Stimulated activated CD4-positive, alpha-beta T cell treated with anti-CD3 and anti-CD28 coated beads, Interleukin-2, amount 100 ng/mL, for 48 hours (primary cell): ENCODE measurements around the gene BSPRY.
"Not testable (repeated sequence)": the region's sequence is repeated elsewhere in the genome, so short reads cannot be mapped to it uniquely, and the experiment has no call there.

Source experiments
- DNase-seq, 2 donors: peaks; one replicate each; pipeline ENCODE4 v3.0.0-alpha.2; 2020

The BSPRY gene

DNA sequence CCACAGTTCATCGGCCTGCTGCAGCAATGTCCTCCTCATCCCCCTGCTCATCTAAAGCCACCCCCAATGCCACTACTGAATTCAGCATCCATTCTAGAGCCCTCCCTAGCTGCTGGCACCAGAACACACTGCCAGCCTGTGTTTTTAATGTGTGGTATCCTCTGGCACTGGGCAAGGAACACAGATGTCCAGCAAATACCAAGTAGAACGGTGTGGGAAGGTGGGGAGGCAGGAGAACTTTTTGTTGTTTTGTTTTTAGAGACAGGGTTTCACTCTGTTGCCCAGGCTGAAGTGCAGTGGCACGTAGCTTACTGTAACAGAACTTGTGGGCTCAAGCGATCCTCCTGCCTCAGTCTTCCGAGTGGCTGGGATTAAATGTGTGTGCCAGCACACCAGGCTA is 22.7 kb downstream of the BSPRY start:
- no peak for DNase-seq

DNA sequence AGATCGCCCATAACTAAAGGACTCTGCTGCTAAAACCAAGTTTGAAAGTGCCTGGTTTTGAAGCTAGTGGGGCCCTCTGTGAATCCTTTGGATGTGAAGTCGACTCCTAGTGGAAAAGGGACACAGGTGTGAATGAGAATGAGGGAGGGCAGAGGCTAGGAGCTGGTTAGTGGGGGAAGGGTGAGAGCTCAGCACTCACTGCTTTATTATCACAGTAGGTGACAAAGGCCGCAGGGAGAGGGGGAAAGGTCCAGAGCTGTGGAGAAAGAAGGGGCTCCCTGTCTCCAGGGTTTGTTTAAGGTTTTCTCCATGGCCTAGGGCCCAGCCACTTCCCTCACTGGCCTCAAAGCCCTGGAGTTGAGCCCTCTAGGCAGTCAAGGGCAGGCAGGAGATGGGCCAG is 23.9 kb downstream of the BSPRY start:
- DNase-seq, result no peak

GRCh38 chr9:113373676-113374392 is 24.5 kb downstream of the BSPRY start:
- no peak for DNase-seq

DNA sequence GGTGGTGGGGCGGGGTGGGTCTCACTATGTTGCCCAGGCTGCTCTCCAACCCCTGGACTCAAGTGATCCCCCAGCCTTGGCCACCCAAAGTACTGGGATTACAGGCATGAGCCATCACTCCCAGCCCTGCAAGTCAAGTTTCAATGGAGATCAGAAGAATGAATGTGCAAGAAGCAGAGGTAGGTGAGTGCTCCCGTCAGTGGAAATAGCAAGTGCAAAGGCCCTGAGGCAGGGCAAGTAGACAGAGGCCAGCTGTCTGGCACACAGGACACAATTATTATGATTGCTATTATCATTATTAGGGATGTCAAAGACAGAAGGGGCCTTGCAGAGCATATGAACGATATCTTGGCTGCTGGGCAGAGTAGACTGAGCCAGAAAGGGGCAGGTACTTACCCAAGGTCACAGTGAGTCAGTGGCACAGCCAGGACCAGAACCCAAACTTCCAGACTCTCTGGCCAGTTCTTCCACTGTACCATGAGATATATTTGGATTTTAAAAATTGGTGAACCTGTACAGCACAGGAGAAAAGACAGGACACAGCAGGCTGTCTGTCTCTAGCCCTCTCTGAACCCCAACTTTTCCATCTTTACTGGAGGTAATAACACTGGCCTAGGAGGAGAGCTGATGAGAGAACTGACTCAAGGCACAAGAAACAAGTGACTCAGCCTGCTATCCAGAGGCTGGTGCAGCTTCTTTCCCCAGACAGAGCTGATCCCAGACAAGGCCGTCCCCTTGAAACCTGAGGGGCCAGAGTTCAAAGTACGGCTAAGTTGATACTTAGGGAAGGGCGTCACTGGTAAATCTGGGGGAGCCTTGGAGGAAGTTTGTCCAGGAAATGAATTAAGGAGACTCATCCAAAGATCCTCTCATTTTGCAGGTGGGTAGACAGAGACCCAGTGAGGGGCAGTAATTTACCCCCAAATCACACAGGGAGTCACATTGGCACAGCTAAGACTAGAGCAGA is 26.0 kb downstream of the BSPRY start:
- DNase-seq, result peak in 1 of 2 donors; percentile 18

- DNase-seq, result peak; percentile 56 to 81
These were observed 27.6 kb downstream of the BSPRY start, which contains the start of gene HDHD3 for GRCh38 chr9:113376634-113377567. Gene HDHD3 (minus strand): TSS chr9:113376986. CDS start chr9:113374354, 2,632 bp downstream.

DNA sequence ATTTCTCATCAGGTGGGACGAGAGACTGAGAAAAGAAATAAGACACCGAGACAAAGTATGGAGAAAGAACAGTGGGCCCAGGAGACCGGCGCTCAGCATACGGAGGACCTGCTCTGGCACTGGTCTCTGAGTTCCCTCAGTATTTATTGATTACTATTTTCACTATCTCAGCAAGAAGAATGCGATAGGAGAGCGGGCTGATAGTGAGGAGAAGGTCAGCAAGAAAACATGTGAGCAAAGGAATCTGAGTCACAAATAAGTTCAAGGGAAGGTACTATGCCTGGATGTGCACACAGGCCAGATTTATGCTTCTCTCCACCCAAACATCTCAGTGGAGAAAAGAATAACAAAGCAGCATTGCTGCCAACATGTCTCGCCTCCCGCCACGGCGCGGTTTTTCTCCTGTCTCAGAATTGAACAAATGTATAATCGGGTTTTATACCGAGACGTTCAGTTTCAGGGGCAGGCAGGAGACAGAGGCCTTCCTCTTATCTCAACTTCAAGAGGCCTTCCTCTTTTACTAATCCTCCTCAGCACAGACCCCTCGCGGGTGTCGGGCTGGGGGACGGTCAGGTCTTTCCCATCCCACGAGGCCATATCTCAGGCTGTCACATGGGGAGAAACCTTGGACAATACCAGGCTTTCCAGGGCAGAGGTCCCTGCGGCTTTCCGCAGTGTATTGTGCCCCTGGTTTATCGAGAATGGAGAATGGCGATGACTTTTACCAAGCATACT is 29.9 kb downstream of the BSPRY start:
- not testable (repeated sequence) for DNase-seq

GRCh38 chr9:113379829-113380210 is 30.5 kb downstream of the BSPRY start:
- DNase-seq, result not testable (repeated sequence)

DNA sequence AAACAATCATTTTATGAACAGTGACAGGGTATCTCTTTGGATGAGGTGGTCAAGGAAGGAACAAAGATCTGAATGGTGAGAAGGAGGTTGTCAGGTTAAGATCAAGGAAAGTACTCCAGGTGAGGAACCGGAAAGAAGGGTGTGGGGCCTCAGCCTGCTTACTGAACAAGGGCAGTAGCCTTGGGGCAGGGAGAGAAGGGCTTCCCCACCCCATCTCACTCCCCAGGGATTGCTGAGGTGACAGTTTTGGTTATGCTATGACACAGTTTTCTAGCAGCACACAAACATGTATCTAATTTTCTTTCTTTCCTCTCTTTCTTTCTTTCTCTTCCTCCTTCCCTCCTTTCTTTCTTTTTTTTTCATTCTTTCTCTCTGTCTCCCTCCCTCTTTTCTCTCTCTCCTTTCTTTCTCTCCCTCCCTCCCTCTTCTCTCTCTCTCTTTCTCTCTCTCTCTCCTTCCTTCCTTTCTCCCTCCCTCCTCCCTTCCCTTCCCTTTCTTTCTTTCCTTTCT is 31.6 kb downstream of the BSPRY start:
- no peak for DNase-seq

DNA sequence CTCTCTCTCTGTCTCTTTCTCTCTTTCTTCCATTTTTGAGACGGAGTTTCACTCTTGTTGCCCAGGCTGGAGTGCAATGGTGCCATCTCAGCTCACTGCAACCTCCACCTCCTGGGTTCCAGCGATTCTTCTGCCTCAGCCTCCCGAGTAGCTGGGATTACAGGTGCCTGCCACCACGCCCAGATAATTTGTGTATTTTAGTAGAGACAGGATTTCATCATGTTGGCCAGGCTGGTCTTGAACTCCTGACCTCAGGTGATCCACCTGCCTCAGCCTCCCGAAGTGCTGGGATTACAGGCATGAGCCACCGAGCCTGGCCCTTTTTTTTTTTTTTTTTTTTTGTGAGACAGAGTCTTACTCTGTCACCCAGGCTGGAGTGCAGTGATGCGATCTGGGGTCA is 32.1 kb downstream of the BSPRY start:
- not testable (repeated sequence) for DNase-seq

GRCh38 chr9:113381909-113382411 is 32.6 kb downstream of the BSPRY start:
- no peak for DNase-seq

DNA sequence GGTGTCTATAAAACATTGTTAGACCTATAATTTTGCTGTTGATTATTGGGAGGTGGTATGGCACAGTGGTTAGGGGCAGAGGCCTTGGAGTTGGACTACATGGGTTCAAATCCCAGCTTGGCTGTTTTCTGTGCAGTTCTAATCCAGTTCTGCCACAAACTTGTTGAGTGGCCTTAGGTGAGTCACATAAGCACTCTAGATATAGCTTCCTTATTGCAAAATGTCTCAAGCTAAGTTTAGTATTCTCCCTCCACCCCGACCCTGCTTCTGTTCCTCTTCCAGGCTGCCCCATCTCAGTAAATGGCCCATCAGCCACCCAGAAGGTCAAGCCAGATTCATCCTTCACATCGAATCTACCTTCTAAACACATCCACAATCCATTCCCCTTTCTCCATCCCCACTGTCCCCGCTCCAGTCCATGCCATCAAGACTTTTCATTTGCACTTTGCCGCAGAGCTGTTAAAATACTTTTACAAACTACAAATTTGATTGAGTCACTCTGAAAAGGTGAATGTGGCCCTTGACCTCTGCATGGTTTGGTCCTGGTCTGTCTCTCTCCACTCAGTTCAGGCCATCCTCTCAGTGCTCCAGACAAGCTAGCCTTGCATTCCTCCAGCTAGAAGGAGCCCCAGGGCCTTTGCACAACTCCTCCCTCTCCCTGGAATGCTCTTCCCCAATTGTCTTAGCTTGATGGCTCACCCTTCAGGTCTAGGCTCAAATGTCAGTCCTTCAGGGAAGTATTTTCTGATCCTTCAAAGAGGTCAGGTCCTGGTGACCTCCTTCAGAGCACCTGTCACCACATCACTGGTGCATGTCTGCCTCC is 37.4 kb downstream of the BSPRY start:
- DNase-seq, result no peak

DNA sequence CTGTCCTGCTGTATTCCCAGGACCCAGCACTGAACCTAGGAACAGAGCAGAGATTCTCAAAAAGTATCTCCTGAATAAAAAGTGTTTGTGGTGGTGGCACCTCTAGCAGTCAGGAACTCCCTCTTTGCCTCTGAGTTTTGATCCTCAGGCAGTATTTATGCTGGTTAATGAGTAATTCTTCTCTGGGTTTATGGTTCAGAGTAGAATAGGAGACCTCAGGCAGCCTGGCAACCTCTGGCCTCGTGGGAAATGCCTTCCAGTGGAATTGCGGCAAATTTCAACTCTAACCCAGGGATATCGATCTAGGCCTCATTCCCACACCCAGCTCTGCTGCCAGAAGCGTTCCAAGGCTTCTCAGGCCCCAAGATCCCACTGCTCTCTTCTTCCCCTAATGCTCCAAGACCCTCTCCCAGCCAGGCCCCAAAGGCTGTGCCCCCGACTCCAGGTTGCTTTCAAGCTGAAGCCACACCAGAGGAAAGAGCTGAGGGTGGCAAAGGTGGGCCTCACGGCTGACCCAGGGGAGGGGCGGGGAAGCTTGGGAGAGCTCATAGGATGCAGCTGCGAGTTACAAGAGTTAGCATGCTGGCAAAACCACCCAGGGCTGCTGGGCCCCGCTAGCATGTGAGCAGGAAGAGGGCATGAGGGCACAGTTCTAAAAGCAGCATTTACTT is 38.4 kb downstream of the BSPRY start:
- no peak for DNase-seq

DNA sequence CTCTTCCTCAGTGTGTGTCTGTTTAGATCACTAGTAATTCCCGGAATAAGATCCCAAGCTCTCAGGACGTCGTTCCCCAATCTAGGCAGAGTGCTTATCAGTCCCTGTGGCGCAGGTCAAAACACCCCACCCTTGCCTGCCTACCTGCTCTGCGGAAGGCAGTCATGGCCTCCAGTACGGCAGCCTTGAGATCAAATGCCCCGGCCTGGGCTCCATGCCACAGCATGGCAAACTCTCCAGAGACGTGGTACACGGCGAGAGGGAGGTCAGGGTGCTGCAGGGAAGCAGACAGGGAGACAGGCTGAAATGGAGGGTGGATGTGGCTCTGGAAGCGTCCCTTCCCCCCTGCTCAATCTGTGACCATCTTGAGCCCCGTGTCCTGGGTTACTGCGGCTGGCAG is 39.5 kb downstream of the BSPRY start:
- no peak for DNase-seq

DNA sequence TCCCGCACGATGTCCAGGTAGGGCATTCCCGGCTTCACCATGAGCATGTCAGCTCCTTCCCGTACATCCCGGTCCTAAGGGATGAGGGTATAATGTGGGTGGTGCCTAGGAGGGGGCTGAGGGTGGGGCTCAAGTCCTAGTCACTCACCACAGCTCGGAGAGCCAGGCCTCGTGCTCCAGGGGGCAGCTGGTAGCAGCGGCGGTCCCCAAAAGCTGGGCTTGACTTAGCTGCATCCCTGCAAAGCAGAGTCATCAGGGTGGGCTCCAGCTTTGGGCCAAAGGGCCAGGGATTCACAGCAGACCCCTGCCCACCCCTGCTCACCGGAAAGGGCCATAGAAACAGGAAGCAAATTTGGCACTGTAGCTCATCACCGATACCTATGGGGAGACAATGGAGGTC is 40.1 kb downstream of the BSPRY start:
- no peak for DNase-seq

DNA sequence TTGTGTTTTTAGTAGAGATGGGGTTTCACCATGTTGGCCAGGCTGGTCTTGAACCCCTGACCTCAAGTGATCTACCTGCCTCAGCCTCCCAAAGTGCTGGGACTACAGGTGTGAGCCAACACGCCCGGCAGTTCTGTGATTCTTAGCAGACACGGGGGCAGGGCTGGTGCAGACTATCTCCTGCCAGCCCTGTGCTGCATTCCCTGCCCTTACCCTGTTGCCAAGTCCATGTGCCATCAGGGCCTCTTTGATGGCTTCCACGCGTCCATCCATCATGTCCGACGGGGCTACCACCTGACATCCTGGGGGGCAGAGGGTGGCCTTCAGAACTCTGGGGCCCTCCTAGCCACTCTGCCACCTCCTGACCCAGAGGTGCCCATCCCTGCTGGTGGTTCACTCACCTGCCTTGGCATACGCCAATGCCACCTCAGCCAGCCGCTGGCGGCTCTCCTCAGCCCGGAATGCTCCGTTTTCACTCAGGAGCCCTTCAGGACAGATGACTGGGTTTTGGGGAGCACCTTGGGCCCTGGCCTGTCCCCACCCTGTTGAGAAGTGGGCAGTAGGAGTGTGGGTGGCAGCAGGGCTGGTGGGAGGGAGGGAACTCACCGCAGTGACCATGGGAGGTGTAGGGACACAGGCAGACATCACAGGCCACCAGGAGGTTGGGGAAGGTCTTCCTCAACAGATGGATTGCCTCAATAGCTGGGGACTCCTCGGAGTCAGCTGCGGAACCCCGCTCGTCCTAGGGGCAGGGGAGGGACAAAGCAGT is 41.0 kb downstream of the BSPRY start:
- DNase-seq, result no peak

DNA sequence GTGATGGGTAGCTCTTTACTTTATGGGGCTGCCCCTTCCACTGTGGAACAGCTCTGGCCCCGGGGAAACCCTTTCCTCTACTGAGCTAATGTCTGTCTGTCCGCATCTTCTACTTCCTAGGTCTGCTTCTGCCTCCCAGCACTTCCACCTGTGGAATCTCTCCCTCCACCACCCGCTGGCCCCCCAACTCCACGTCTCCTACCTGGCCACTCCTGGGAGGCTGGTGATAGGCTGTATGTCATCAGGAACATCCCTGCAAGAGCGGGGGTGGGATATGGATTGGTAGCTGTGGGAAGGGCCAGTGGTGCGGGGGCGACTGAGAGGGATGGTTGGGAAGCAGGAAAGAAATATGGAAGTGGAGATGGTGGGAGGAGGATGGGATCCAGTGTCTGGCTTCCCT is 42.6 kb downstream of the BSPRY start:
- DNase-seq, result no peak

- DNase-seq, result no peak
These were observed 43.9 kb downstream of the BSPRY start for GRCh38 chr9:113393281-113393680.

DNA sequence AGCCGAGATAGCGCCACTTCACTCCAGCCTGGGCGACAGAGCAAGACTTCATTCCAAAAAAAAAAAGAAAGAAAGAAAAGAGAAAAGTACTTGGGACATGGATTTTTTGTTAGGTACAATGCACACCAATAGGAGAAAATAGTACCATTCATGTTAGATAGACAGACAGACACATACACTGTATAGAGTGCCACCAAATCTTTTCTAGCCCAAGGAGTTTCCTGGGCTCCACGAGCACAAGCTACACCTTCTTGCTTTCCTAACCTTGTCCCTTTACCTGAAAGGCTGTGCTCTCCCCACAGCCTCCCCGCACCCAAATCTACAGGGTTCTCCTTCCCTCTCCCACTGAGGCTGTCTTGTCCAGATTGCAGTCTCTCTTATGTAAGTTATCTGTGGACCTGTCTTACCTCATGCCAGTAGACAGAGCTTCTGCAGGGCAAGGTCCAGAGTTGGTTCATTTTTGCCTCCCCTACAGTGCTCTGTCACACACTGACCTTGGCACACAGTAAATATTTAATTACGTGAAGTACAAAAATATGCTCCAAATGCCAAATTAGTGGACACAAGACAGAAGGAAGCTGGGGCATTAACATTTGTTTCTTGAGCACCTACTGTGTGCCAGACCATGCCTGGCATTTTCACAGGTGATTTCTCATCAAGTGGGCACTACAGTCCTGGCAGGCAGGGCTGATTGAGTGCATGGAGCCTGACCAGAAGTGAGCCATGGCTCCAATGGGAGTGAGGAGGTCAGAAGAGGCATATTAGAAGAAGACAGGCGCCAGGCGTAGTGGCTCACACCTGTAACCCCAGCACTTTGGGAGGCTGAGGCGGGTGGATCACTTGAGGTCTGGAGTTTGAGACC is 45.9 kb downstream of the BSPRY start:
- DNase-seq, result no peak
